ENCODE data around the gene TBC1D14.
"Not testable (repeated sequence)": the region's sequence is repeated elsewhere in the genome, so short reads cannot be mapped to it uniquely, and the experiment has no call there.

TBC1D14 gene

DNA sequence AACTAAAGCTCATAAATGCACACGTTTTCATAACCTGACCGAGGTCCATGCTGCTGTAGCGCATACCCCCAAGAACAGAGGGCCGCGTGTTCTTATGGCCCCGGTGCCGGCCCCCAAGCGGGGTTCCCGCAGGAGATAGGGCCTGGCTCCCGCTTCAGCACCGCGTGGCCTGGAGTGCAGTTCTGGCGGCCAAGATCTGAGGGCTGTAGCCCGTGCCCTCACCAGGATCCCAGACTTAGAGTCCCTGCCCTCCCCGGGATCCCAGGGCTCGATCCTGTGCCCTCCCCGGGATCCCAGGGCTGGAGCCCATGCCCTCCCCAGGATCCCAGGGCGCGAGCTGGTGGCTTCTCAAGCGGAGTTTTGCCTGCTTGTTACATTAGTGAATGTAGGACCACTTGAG, 159.3 kb downstream of the TBC1D14 start:
- DNase-seq: peak; percentile 30

DNA sequence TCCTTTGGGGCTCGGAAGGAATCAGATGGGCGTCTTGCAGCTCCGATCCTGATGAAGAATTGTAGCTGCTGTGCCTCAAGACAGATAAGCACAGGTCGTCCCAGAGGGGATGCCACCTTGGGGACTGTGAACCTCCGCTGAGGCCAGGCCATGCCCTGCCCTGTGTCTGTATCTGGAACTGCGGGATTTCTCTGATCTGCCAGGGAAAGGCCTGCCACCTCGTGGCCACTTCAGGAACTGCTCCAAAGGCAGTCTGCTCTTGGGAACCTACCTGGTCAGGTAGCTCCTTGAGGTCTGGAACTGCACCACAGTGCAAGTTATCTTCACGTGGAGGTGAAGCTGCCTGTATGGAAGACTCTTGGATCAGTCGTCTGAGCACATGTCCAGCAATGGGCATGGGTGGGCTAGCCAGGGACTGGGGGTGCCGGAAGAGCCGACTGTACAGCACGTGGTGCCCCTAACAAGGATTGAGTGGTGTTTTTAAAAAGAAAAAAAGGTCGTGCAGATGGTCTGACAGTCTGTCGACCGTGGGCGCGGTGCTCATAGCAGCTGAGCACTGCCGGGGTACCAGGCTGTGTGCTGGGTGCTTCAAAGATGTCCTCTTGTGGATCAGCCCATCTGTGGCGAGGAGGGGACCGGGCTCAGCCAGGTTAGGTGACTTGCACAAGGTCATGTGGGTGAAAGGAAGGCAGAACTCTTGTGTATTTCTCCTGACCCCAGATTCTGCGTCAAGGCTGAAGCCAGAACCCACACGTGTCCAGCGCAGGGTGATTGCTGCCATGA, 161.3 kb downstream of the TBC1D14 start:
- peak; percentile 73 for DNase-seq

DNA sequence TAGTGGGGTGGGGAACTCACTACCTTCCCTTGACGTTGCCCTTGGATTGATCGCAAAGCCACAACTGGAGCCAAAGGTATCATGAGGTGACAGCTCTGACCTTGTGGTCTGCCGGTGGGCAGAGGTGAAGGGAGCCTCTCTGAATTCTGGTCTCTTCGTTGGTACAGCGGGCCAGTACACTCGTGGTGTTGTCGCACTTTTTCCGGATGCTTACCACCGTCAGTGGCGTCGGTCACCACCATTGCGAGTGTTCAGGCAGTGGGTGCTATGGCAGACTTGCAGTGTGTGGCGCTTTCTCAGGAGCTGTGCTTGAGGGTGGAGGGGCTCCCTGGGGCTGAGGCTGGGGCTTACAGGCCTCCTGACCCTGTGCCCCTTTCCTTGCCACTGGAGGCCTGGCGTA, 163.4 kb downstream of the TBC1D14 start:
- no peak for DNase-seq

DNA sequence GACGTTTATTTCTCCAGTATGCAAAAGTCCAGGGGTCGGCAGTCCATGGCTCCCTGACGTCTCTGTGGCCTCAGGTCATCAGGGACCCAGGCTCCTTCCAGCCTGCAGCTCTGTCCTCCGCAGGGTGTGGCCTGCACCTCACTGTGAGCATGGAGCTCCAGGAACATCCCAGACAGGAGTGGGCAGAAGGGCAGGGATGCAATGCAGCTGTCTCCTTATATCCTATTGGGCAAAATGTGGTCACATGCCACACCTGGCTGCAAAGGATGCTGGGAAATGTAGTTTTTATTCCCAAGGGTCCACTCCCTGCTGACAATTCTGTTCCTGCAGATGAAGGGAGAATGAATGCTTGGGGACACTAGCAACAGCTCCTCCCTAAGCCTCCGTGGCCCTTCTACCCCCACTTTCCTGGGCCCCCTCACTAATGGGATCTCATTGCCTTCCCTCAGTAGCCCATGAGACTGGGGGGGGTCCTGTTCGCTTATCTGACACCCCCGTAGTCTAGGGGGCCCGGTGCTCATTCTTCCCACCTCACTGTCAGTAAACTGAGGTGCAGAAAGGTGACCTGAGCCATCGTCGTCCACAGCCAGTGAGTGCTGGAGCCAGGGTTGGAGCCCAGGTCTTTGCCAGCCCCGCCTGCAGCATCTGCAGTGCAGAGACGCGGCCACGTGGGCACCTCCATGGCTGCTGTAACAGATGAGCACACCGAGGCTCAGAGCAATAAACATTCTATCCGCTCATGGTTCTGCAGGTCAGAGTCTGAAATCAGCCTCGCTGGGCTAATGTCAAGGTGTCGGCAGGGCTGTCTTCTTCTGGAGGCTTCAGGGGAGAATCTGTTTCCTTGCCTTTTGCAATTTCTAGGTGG, 164.1 kb downstream of the TBC1D14 start:
- peak; percentile 43 for DNase-seq

DNA sequence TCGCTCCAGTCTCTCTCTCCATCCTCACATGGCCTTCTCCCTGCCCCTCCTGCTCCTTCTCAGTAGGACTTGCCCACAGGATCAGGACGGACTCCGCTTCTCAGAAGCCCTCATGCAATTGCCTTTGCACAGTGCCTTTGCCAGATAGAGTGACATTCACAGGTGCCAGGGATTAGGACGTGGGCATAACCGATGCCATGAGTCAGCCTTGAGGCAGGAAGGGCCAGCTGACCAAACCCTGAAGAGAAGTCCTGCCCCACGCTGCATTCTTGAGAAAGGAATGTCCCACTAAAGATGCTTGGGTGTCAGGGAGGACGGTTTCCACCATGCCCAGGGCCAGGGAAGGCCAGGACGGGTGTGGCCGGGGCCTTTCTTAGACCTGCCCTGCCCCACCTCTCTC, 164.8 kb downstream of the TBC1D14 start:
- DNase-seq: no peak

DNA sequence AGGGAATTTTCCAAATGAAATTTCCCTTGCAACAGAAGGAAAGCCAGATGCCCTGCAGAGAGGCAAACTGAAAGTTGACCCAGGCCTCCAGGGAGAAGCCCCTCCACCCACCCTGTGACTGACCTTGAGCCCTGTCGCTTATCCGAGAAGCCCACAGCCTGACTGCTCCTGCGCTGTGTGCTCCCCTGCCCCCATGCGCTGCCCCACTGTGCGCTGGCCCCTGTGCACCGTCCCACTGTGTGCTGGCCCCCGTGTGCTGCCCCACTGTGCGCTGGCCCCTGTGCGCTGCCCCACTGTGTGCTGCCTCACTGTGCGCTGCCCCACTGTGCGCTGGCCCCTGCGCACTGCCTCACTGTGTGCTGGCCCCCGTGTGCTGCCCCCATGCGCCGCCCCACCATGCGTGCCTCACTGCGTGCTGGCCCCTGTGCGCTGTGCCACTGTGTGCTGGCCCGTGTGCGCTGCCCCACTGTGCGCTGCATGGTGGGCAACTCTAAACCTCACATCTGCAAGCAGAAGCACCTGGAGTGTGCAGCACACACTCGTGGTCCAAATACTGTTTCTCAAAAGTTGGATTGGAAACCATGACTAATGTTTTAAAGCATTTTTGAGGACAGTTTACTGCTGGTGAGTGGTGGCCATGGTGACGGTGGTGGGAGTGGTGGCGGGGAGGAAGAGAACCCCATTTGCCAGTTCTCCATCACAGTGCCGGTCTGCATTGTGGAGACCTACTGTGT, 166.5 kb downstream of the TBC1D14 start:
- no peak for DNase-seq

DNA sequence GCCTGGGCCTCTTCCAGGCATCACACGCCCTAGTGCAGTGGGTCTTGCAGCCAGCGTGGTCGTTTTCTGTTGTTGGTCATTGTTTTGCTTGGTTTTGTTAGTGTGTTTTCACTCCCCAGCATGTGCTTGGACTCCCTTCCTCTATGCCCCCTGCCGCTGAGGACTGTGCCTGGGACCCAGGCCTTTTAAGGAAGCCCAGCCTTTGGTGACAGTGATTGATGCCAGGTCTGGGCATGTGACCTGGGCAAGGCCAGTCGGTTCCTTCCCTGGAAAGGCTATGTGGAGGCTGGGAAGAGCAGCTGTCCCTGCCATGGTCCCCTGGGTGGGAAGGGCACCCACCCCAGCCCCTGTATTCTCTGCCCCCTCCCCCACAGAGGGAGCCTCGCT, 167.1 kb downstream of the TBC1D14 start:
- DNase-seq: no peak

DNA sequence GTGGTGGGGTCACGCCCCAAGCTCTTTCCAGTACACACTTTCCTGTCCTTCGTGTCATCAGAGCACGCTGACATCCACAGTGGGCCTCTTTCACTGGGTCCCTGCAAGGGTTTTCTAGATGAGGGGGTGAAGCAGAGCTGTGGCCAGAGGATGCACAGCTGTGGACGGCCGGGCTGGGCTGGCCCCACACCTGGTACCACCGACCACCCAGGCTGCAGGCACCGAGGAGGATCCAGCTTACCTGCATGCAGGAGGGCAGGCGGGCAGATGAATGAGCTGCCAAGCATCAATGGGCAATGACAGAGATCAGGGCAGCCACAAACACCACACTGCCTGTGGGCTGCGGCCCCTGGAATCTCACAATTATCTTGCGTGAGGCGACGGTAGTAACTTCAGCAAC, 167.7 kb downstream of the TBC1D14 start:
- no peak for DNase-seq

DNA sequence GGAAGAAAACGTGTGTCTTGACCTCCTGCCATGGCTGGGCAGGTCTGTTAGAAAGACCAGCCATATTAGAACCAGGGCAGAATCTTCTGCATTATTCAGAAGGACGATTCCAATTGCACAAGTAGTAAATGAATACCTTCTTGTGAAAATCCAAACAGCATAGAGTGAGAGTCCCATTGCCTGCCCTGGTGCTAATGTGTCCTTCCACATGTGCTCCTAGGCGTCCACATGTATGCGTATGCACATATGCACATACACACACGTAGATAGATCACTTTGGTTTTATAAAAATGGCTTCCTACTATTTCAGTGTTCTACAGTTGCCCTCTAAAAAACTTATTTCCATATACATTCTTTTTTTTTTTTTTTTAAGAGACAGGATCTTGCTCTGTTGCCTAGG, 168.4 kb downstream of the TBC1D14 start:
- no peak for DNase-seq

DNA sequence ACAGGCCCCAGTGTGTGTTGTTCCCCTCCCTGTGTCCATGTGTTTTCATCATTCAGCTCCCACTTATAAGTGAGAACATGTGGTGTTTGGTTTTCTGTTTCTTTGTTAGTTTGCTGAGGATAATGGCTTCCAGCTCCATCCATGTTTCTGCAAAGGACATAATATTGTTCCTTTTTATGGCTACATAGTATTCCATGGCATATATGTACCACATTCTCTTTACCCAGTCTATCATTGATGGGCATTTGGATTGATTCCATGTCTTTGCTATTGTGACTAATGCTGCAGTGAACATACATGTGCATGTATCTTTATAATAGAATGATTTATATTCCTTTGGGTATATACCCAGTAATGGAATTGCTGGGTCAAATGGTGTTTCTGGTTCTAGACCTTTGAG, 169.9 kb downstream of the TBC1D14 start:
- not testable (repeated sequence) for DNase-seq

DNA sequence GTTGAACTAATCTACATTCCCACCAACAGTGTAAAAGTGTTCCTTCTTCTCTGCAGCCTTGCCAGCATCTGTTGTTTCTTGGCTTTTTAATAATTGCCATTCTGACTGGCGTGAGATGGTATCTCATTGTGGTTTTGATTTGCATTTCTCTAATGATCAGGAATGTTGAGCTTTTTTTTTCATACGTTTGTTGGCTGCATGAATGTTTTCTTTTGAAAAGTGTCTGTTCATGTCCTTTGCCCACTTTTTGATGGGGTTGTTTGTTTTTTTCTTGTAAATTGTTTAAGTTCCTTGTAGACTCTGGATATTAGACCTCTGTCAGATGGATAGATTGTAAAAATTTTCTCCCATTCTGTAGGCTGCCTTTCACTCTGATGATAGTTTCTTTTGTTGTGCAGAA, 170.3 kb downstream of the TBC1D14 start:
- DNase-seq: not testable (repeated sequence)

All from NCI-H69 (cell line).